Endothelial cell of umbilical vein (primary cell): ENCODE data around the gene BRCA1. TPM values are rescaled to one million over a fixed set of nuclear protein-coding genes. Genes with fewer than 3 reads are reported as not detected.

Experiments
- BruUV-seq: library from RNA; stranded (reverse); fragments of 400-500 nt; replicated peaks from 2 replicates; lab custom pipeline; 2021; lab: Mats Ljungman, UMichigan
- CTCF ChIA-PET: fragments of 300-600, 350-600 bp; sonication (Branson Sonifier 250); formaldehyde crosslinking; loops from one replicate; lab custom pipeline; 2021; ENCODE audit warnings: antibody characterized with exemption, inconsistent platforms; lab: Charles Lee
- POLR2A ChIA-PET: fragments of 300-600, 350-600 bp; sonication (Branson Sonifier 250); formaldehyde crosslinking; loops from one replicate; lab custom pipeline; 2021; ENCODE audit warnings: antibody characterized with exemption, inconsistent platforms; lab: Charles Lee
- DNase-seq: peaks from one replicate; pipeline ENCODE4 v3.0.0-alpha.2; 2011; ENCODE audit warnings: low read depth, low spot score
- FAIRE-seq: peaks from 2 replicates; lab custom pipeline; 2011; peaks lifted over from hg19 to GRCh38; lab: Jason Lieb, UNC
- H2AFZ ChIP-seq: 2 replicates; pipeline ENCODE4 v1.6.0; 2012; ENCODE audit warnings: low read depth, low read length, control low read depth, inconsistent platforms
- H3K27ac ChIP-seq: 2 replicates; pipeline ENCODE4 v1.5.1; 2011; ENCODE audit warnings: low read depth, mild to moderate bottlenecking, control low read depth, low read length, moderate library complexity; ENCODE audit not compliant: insufficient read depth
- H3K27me3 ChIP-seq, 2 experiments: 2 replicates each; pipeline versions ENCODE4 v1.6.0 to v1.6.1; 2011; ENCODE audit warnings: low read length in 2 of 2, mixed read lengths in 1 of 2; ENCODE audit not compliant: control insufficient read depth in 2 of 2, insufficient read depth in 2 of 2
- H3K36me3 ChIP-seq, 2 experiments: 2 replicates in 1 of 2; 3 replicates in 1 of 2; pipeline ENCODE4 v1.5.1; 2011; ENCODE audit warnings: low read length in 2 of 2, mild to moderate bottlenecking in 1 of 2, moderate library complexity in 1 of 2; ENCODE audit not compliant: control insufficient read depth in 2 of 2, insufficient read depth in 2 of 2; ENCODE audit errors: extremely low read depth in 1 of 2
- H3K4me1 ChIP-seq: 3 replicates; pipeline ENCODE4 v1.5.1; 2011; ENCODE audit warnings: mild to moderate bottlenecking, low read length; ENCODE audit not compliant: control insufficient read depth, insufficient read depth; ENCODE audit errors: extremely low read depth
- H3K4me2 ChIP-seq: 2 replicates; pipeline ENCODE4 v1.6.1; 2011; ENCODE audit warnings: low read length, control low read depth, mixed read lengths; ENCODE audit not compliant: insufficient read depth
- H3K4me3 ChIP-seq, 3 experiments: fragments of 200-600 bp in 1 of 3; sonication (generic), shearing (Covaris generic) in 1 of 3; replicated peaks in 1 of 3; 2 replicates each; pipeline ENCODE4 v1.5.1; 2011 to 2016; ENCODE audit warnings: control low read depth in 3 of 3, low read length in 3 of 3, mild to moderate bottlenecking in 2 of 3, inconsistent platforms in 1 of 3, low read depth in 1 of 3, moderate library complexity in 1 of 3; ENCODE audit not compliant: insufficient read depth in 1 of 3
- H3K79me2 ChIP-seq: 2 replicates; pipeline ENCODE4 v1.6.0; 2012; ENCODE audit warnings: low read length, inconsistent platforms; ENCODE audit not compliant: control insufficient read depth, insufficient read depth
- H3K9ac ChIP-seq: replicated peaks from 2 replicates; pipeline ENCODE3; 2011; ENCODE audit warnings: low read length, control low read depth; ENCODE audit not compliant: insufficient read depth; ENCODE audit errors: extremely low read depth
- H3K9me1 ChIP-seq: replicated peaks from 3 replicates; pipeline ENCODE4 v1.6.0; 2011; ENCODE audit warnings: mild to moderate bottlenecking, low read length; ENCODE audit not compliant: control insufficient read depth, insufficient read depth; ENCODE audit errors: extremely low read depth
- H3K9me3 ChIP-seq: replicated peaks from 2 replicates; pipeline ENCODE4 v1.5.1; 2012; ENCODE audit warnings: low read length, inconsistent platforms; ENCODE audit not compliant: control insufficient read depth, insufficient read depth
- H4K20me1 ChIP-seq: replicated peaks from 2 replicates; pipeline ENCODE3; 2011; ENCODE audit warnings: mild to moderate bottlenecking, low read length; ENCODE audit not compliant: control insufficient read depth, insufficient read depth; ENCODE audit errors: extremely low read depth
- CTCF ChIP-seq, 2 donors: IDR thresholded peaks; 1 replicate in 1 of 2; 2 replicates in 1 of 2; pipeline ENCODE4 v1.5.1; 2011; ENCODE audit warnings: low read length in 2 of 2, mild to moderate bottlenecking in 2 of 2, moderate library complexity in 2 of 2, control low read depth in 1 of 2, inconsistent platforms in 1 of 2, low read depth in 1 of 2; ENCODE audit not compliant: insufficient read depth in 1 of 2; ENCODE audit errors: extremely low read depth in 1 of 2
- EZH2 ChIP-seq: IDR thresholded peaks from 2 replicates; pipeline ENCODE4 v1.6.1; 2012; ENCODE audit warnings: borderline replicate concordance, low read depth, mild to moderate bottlenecking, moderate library complexity, low read length, inconsistent platforms; ENCODE audit not compliant: severe bottlenecking
- FOS ChIP-seq: IDR thresholded peaks from 2 replicates; pipeline ENCODE4 v1.6.1; 2011; ENCODE audit warnings: mild to moderate bottlenecking, low read length, moderate library complexity, borderline replicate concordance; ENCODE audit not compliant: insufficient read depth
- GATA2 ChIP-seq: IDR thresholded peaks from 2 replicates; pipeline ENCODE4 v1.7.0; 2011; ENCODE audit warnings: low read depth, mild to moderate bottlenecking, moderate library complexity, mixed read lengths, low read length; ENCODE audit not compliant: insufficient read length, insufficient read depth
- JUN ChIP-seq: IDR thresholded peaks from 2 replicates; pipeline ENCODE4 v1.6.1; 2011; ENCODE audit warnings: borderline replicate concordance, low read depth; ENCODE audit not compliant: insufficient read length, insufficient read depth
- MAX ChIP-seq: IDR thresholded peaks from 2 replicates; pipeline ENCODE4 v1.6.1; 2011; ENCODE audit not compliant: insufficient read depth, insufficient read length
- MYC ChIP-seq: IDR thresholded peaks from one replicate; pipeline ENCODE4 v1.6.1; 2011; ENCODE audit warnings: mild to moderate bottlenecking, low read depth, low read length
- POLR2A ChIP-seq: IDR thresholded peaks from 2 replicates; pipeline ENCODE4 v1.6.1; 2012; ENCODE audit warnings: low read depth, mild to moderate bottlenecking, control low read depth, low read length
- POLR2AphosphoS5 ChIP-seq: IDR thresholded peaks from 2 replicates; pipeline ENCODE4 v1.6.1; 2012; ENCODE audit warnings: low read depth, mild to moderate bottlenecking, control low read depth, low read length, moderate library complexity; ENCODE audit not compliant: insufficient read depth
- dilution Hi-C: fragments of 300-500 bp; cut with MboI; formaldehyde crosslinking; loops from one replicate; pipeline ENCODE4 v1.15.0; 2019; ENCODE audit warnings: low sequenced_read_pairs; ENCODE audit not compliant: extremely low pct_ligation_motif_present
- intact Hi-C: fragments of 100-400 bp; cut with micrococcal nuclease; formaldehyde crosslinking; loops from one replicate; pipeline ENCODE4 v1.10.0; 2022
- polyA plus RNA-seq, 4 experiments: library from polyadenylated mRNA; depleted of rRNA in 3 of 4; stranded (reverse) in 3 of 4; unstranded in 1 of 4; fragments of >200 nt; gene quantifications; 2 replicates each; pipeline versions ENCODE4 v1.2.1 to v1.2.3, GENCODE V29; 2011 to 2012; ENCODE audit warnings: missing spikeins in 1 of 4
- total RNA-seq: library from RNA; stranded (reverse); gene quantifications from 2 replicates; pipeline ENCODE4 v1.2.3, GENCODE V29; 2021

BRCA1 gene
- total and polyA plus RNA-seq, 2 donors (not counting 3 experiments of a cell fraction or from before 2014, with no cell fraction given): 14.3 to 29.0 TPM

- Histone ChIP-seq H3K27ac (no peak overlapping the region), H3K4me2 (no peak overlapping the region), H2AFZ (no peak overlapping the region), H3K4me1 (peaks cover 3% of the 10 kb centered on the region), H3K79me2 (peaks cover 11% of the 10 kb centered on the region), H3K27me3 (peaks cover 0 to 1% of the 10 kb centered on the region in 2 experiments), H4K20me1 (no peaks in the 10 kb centered on the region), H3K9ac (no peak overlapping the region), H3K4me3 (no peak overlapping the region), H3K36me3 (no peaks in the 10 kb centered on the region), H3K9me3 (no peaks in the 10 kb centered on the region), H3K9me1 (no peaks in the 10 kb centered on the region)
- no peak for TF ChIP-seq POLR2AphosphoS5
- TF ChIP-seq POLR2A: no peak
- no peak for TF ChIP-seq GATA2
- TF ChIP-seq EZH2: no peak
- no peak for TF ChIP-seq CTCF (IDR thresholded peaks at IDR 0.05; ENCODE audit: extremely low read depth in 1 of 2, insufficient read depth in 1 of 2, low read depth in 1 of 2, low read length in 2 of 2)
- no peak for TF ChIP-seq MYC
- TF ChIP-seq JUN: no peak
- TF ChIP-seq MAX: no peak
- no peak for TF ChIP-seq FOS
- no TSS peak for BruUV-seq
- dilution Hi-C loops: no loop called here
- ChIA-PET CTCF (interaction anchor here (0.6 kb wide), 2 partner anchors 146 to 322 kb away, joined by 3 read pairs; partner anchors contain the start of gene NBR1), POLR2A (no interaction called here)
- DNase-seq (no peak), FAIRE-seq (no peak)
- intact Hi-C loops: loop anchor here (2.0 kb wide), 1 partner anchor 99 kb away; the partner anchor contains the start of gene BRCA1
Observed at GRCh38 chr17:43025766-43026537, 99.2 kb downstream of the BRCA1 start.
